Measurements from ENCODE around the gene STRADB.

Gene STRADB

DNA sequence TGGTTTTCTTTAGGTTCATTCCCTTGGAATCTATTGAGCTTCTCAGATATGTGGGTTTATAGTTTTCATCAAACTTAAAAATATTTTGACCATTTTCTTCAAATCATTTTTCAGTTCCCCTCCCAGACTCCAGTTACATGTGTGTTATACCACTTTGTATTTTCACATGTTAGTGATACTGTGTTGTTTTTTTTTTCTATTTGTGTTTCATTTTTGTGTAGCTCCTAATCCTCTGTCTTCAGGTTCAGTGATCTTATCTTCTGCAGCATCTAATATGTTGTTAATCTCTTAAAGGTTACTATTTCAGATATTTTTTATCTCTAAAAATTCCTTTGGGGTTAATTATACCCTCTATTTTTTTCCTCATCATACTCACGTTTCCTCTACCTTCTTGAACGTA lies 51.2 kb downstream of the STRADB start:
- TF ChIP-seq, protein P1, sequence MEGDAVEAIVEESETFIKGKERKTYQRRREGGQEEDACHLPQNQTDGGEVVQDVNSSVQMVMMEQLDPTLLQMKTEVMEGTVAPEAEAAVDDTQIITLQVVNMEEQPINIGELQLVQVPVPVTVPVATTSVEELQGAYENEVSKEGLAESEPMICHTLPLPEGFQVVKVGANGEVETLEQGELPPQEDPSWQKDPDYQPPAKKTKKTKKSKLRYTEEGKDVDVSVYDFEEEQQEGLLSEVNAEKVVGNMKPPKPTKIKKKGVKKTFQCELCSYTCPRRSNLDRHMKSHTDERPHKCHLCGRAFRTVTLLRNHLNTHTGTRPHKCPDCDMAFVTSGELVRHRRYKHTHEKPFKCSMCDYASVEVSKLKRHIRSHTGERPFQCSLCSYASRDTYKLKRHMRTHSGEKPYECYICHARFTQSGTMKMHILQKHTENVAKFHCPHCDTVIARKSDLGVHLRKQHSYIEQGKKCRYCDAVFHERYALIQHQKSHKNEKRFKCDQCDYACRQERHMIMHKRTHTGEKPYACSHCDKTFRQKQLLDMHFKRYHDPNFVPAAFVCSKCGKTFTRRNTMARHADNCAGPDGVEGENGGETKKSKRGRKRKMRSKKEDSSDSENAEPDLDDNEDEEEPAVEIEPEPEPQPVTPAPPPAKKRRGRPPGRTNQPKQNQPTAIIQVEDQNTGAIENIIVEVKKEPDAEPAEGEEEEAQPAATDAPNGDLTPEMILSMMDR (conservative IDR thresholded peaks at IDR 0.05; ENCODE audit: low read depth), result no peak
- POLR2A ChIA-PET (ENCODE audit: low non-redundant PET), result no interaction called here
- no peak overlapping the region for H3K27ac ChIP-seq
- DNase-seq (ENCODE audit: low spot score), result no peak
- CTCF ChIA-PET, result no interaction called here

DNA sequence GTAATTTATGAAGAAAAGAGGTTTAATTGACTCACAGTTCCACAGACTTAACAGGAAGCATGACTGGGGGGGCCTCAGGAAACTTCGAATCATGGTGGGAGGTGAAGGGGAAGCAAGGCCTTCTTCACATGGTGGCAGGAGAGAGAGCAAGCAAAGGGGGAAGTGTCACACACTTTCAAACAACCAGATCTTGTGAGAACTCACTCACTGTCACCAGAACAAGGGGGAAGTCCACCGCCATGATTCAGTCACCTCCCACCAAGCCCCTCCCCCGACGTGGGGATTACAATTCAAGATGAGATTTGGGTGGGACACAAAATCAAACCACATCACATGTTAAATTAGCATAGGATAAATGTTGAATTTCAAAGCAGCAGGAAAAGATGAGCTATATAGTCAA lies 56.2 kb downstream of the STRADB start:
- DNase-seq (ENCODE audit: low spot score), result no peak
- H3K27ac ChIP-seq, result no peak overlapping the region
- CTCF ChIA-PET, result interaction anchor here (0.6 kb wide), 1 partner anchor 24 kb away, joined by 4 read pairs; no protein-coding TSS in a partner anchor
- TF ChIP-seq, protein P1 (conservative IDR thresholded peaks at IDR 0.05; ENCODE audit: low read depth), result no peak
- POLR2A ChIA-PET (ENCODE audit: low non-redundant PET), result no interaction called here

DNA sequence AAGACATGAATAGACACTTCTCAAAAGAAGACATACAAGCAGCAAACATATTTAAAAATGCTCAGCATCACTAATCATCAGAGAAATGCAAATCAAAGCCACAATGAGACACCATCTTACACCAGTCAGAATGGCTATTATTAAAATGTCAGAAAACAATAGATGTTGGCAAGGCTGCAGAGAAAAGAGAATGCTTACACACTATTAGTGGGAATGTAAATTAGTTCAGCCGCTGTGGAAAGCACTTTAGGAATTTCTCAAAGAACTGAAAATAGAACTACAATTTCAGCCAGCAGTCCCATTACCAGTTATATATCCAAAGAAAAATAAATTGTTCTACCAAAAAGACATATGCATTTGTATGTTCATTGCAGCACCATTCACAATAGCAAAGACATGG lies 61.7 kb downstream of the STRADB start:
- DNase-seq (ENCODE audit: low spot score), result no peak
- no peak overlapping the region for H3K27ac ChIP-seq
- TF ChIP-seq, protein P1 (conservative IDR thresholded peaks at IDR 0.05; ENCODE audit: low read depth), result no peak
- CTCF ChIA-PET, result no interaction called here
- POLR2A ChIA-PET (ENCODE audit: low non-redundant PET), result no interaction called here

DNA sequence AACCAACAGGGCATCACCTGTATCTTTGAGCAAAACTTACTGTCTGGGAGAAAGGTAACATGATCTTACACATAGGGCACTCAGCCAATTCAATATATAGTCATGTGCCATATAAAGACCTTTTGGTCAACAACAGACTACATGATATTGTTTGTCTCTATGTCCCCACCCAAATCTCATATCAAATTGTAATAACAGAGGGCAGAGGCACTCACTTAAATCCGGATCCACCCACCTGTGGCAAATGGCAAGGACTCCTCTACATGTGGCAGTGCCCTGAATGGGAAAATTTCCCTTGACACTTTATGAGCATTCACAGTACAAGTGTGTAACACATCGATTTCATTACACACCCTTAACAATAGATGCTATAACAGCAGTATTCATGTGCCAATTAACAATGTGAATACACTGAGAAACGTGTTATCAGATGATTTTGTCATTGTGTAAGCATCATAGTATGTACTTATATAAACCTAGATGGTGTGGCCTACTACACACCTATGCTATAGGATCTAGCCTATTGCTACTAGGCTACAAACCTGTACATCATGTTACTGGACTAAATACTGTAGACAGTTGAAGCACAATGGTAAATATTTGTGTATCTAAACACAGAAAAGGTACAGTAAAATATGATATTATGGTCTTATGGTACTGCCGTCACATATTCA lies 64.2 kb downstream of the STRADB start:
- POLR2A ChIA-PET (ENCODE audit: low non-redundant PET), result no interaction called here
- no peak overlapping the region for H3K27ac ChIP-seq
- TF ChIP-seq, protein P1 (conservative IDR thresholded peaks at IDR 0.05; ENCODE audit: low read depth), result no peak
- DNase-seq (ENCODE audit: low spot score), result no peak
- CTCF ChIA-PET, result no interaction called here

DNA sequence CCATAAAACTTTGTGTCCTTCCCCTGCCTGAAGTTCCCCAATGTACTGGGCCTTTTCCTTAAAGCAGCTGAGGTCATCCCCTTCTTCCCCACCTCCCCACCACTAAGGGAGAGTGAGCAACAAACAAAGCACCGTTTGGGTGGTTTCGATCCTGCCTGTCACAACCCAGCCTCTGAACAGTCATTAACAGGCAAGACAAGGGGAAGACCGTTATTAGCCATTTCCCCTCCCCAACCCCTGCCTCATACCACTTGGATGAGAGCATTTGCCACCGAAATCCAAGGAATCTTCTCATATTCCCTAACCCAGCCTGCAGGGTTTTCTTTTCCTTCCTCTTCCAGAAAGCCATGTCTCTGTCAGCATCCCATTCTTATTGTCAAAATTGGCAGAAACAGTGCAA lies 65.6 kb downstream of the STRADB start:
- ChIA-PET POLR2A (ENCODE audit: low non-redundant PET) (no interaction called here), CTCF (no interaction called here)
- no peak for DNase-seq (ENCODE audit: low spot score)
- TF ChIP-seq, protein P1 (conservative IDR thresholded peaks at IDR 0.05; ENCODE audit: low read depth), result no peak
- H3K27ac ChIP-seq, result no peak overlapping the region

DNA sequence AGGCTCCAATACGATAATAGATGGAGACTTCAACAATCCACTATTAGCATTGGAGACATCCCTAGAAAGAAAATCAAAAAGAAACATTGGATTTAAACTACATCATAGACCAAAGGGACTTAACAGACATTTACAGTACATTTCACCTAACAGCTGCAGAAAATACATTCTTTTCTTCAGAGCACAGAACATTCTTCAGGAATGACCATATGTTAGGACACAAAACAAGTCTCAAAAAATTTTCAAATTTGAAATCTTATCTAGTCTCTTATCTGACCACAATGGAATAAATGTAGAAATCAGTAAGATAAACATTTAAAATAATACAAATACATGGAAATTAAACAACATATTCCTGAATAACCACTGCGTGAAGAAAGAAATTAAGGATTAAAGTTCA lies 68.7 kb downstream of the STRADB start:
- POLR2A ChIA-PET (ENCODE audit: low non-redundant PET), result no interaction called here
- TF ChIP-seq, protein P1 (conservative IDR thresholded peaks at IDR 0.05; ENCODE audit: low read depth), result no peak
- H3K27ac ChIP-seq, result no peak overlapping the region
- DNase-seq (ENCODE audit: low spot score), result no peak
- CTCF ChIA-PET, result no interaction called here
